HUES64 (cell line): ENCODE measurements around the gene ERC2.

Experiments
- H3K27ac ChIP-seq: 2 replicates; pipeline ENCODE4 v1.7.0; 2013; ENCODE audit warnings: low read depth, low read length, inconsistent platforms
- H3K27me3 ChIP-seq: 2 replicates; pipeline ENCODE4 v1.6.1; 2013; ENCODE audit warnings: mild to moderate bottlenecking, low read length; ENCODE audit not compliant: insufficient read depth
- H3K36me3 ChIP-seq: 2 replicates; pipeline ENCODE4 v1.6.1; 2013; ENCODE audit warnings: mild to moderate bottlenecking, low read length; ENCODE audit not compliant: insufficient read depth
- H3K4me1 ChIP-seq: 2 replicates; pipeline ENCODE4 v1.6.1; 2013; ENCODE audit warnings: mild to moderate bottlenecking, low read length, moderate library complexity; ENCODE audit not compliant: insufficient read depth
- H3K4me3 ChIP-seq: 2 replicates; pipeline ENCODE4 v1.5.1; 2013; ENCODE audit warnings: mild to moderate bottlenecking, low read length, moderate library complexity
- H3K9ac ChIP-seq: 2 replicates; pipeline ENCODE4 v1.6.1; 2013; ENCODE audit warnings: mild to moderate bottlenecking, low read depth, low read length
- H3K9me3 ChIP-seq: 2 replicates; pipeline ENCODE4 v1.6.1; 2013; ENCODE audit warnings: low read depth, low read length; ENCODE audit not compliant: insufficient read depth
- WGBS: fragments of 150-250, 120-280 bp; methylation state at CpG from one replicate; pipeline ENCODE4 v1.1.7; 2013; ENCODE audit warnings: missing lambda C conversion rate; 5-methylcytosine and 5-hydroxymethylcytosine counted together

Gene ERC2

DNA sequence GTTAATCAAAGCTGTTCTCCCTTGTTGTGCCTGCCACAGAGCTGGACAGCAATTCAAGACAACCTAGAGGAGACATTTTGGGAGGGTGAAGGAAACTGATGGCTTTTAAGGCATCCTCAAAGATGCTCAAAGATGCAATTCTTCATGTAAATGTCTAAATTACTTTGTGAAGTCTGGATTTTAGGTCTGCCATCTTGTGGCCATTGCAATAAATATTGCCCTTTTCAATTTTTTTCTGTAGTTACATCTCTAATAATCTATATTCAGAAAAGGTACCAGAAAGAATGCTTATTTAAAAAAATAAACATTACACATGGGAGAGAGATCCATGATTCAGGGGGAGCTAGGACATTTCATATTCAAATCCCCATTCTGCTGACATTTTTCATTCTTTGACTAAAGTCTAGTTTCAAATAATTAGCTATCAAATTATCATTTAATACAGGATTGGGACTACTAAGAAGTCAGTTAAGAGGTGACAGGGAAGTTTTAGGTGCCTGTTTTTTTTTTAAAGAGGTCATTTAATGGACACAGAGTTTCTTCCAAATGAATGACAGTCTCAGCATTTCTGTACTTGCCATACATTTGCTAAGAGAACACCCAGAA lies 721.4 kb downstream of the ERC2 start:
- H3K36me3 ChIP-seq, result no peaks in the 10 kb centered on the region
- H3K9ac ChIP-seq, result no peak overlapping the region
- H3K9me3 ChIP-seq, result no peaks in the 10 kb centered on the region
- H3K27me3 ChIP-seq, result no peaks in the 10 kb centered on the region
- no peak overlapping the region for H3K27ac ChIP-seq
- H3K4me1 ChIP-seq, result no peaks in the 10 kb centered on the region
- H3K4me3 ChIP-seq, result no peak overlapping the region

DNA sequence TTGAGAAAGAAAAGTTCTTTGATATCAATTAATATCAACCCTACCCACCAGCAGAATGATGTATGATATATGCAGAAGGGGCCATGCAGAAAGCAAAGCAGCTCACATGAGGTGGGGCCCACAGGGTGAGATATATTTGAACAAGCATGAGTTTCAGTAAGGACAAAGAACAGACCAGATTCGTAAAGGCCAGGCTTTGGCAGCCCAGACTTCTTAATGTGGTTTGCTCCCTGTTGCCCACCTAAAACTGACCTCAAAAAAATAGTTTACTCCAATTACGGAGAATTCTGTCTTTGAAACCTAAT lies 725.5 kb downstream of the ERC2 start:
- 90% methylated on average over 2 of the region's 2 CpGs for WGBS
- Histone ChIP-seq H3K4me3 (no peak overlapping the region), H3K4me1 (no peaks in the 10 kb centered on the region), H3K27me3 (no peaks in the 10 kb centered on the region), H3K9ac (no peak overlapping the region), H3K36me3 (no peaks in the 10 kb centered on the region), H3K27ac (no peak overlapping the region), H3K9me3 (no peaks in the 10 kb centered on the region)

DNA sequence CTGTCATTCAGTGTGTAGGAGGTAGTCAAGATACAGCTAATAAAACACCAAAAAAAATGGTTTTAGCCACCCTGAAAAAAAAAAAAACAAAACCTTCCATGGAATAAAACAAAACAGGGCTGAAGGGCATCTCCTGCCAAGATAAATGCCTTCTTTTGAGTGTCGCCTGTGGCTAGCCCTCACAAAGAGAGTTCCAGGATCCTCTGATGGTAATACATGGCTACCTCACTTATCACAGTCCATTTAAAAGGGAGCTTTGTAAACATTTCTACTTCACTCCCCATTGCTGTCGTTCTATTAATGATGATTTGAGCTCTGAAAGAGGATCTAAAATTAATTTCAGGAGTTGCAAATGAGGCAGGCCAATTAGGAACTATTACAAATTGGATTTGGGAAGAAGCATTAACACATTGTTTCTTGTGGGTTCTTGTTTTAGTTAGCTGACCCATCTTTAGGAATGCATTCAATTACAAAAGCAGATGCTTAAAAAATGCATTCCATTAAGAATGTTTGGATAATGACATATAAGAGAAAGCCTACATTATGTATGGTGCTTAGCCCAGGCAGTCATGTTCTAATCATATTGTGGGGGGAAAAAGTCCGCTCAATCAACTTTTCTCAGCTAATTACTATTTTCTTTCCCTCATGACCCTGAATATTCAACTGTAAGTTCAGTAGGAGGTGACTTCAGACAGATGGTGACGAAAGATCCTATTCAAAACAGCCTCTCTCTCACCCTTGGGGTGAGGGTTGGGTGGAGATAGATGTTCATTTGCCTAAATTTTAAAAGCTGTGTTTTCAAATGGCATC lies 726.0 kb downstream of the ERC2 start:
- H3K27ac ChIP-seq, result no peak overlapping the region
- no peaks in the 10 kb centered on the region for H3K4me1 ChIP-seq
- no peaks in the 10 kb centered on the region for H3K9me3 ChIP-seq
- H3K4me3 ChIP-seq, result no peak overlapping the region
- no peaks in the 10 kb centered on the region for H3K36me3 ChIP-seq
- H3K9ac ChIP-seq, result no peak overlapping the region
- 82% methylated on average over 2 of the region's 4 CpGs for WGBS
- H3K27me3 ChIP-seq, result no peaks in the 10 kb centered on the region

DNA sequence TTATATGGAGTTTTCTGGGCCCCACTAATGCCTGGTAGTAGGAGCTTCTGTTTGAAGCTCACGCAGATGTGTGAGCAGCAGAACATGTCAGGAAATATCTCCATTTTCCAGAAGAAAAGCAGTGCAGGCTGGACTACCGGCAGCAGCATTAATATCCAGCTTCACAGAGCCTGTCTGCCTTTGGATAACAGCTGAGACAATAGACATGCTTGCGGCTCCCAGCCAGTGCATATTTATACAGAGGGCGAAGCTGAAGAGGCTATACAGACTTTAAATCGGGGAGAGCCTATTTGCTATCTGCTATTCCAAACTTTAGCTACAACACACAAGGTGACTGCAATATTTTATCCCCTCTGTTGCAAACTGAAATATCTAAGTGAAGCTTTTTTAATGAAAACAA lies 731.1 kb downstream of the ERC2 start:
- no peaks in the 10 kb centered on the region for H3K27me3 ChIP-seq
- H3K4me1 ChIP-seq, result no peaks in the 10 kb centered on the region
- H3K9ac ChIP-seq, result no peak overlapping the region
- H3K27ac ChIP-seq, result no peak overlapping the region
- no peak overlapping the region for H3K4me3 ChIP-seq
- WGBS, result 93% methylated on average over 5 of the region's 5 CpGs
- H3K36me3 ChIP-seq, result no peaks in the 10 kb centered on the region
- no peaks in the 10 kb centered on the region for H3K9me3 ChIP-seq

DNA sequence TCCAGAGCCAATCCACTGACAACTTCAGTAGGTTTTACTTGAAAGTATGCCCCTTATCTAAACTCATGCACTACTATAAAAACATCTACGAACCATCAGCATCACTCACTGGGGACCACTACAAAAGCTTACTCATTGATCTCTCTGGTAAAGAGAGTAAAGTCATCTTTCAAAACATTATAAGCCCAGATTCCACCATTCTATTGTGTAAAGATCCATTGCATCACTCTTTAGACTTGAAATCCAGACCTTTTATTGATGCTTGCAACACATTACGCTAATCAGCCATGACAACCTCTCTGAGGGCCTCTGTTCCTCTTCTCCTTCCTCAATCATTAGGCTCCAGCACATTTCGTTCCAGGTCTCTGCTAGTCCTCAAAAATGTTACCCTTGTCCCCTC lies 732.3 kb downstream of the ERC2 start:
- WGBS, result 87% methylated on average over 3 of the region's 3 CpGs
- H3K4me1 ChIP-seq, result no peaks in the 10 kb centered on the region
- no peaks in the 10 kb centered on the region for H3K36me3 ChIP-seq
- no peak overlapping the region for H3K9ac ChIP-seq
- no peak overlapping the region for H3K27ac ChIP-seq
- H3K9me3 ChIP-seq, result no peaks in the 10 kb centered on the region
- no peaks in the 10 kb centered on the region for H3K27me3 ChIP-seq
- no peak overlapping the region for H3K4me3 ChIP-seq

DNA sequence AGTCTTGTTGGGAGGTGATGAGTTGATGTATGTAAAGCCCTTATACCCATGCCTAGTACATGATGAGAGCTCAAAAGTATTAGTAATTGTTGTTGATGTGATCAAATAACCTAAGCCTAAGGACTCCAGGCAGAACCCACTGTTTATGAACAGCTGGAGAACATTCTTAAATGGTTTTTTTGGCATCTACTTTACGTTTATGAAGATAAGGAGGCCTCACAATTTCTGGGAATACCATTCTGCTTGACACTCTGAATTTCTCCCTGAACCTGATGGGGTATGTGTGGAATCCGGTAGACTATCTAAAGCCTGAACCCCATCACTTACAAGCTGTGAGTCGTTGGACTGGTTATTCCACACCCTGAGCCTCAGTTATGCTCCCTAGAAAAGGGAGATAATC lies 736.5 kb downstream of the ERC2 start:
- Histone ChIP-seq H3K27me3 (no peaks in the 10 kb centered on the region), H3K4me1 (no peaks in the 10 kb centered on the region; the same call in 1 of the 2 replicates), H3K36me3 (no peaks in the 10 kb centered on the region), H3K9ac (no peak overlapping the region), H3K4me3 (no peak overlapping the region), H3K9me3 (no peaks in the 10 kb centered on the region), H3K27ac (no peak overlapping the region)
- 86% methylated on average over 3 of the region's 3 CpGs for WGBS

DNA sequence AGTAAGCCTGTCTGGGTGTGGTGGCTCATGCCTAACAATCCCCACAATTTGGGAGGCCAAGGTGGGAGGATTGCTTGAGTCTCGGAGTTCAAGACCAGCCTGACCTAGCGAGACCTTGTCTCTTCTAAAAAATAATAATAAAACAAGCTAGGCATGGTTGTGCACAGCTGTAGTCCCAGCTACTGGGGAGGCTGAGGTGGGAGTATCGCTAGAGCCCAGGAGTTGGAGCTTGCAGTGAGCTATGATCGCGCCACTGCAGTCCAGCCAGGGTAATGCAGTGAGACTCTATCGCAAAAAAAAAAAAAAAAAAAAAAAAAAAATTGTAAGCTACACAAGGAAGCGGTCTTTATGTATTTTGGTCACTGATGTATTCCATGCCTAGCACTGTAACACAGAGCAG lies 738.7 kb downstream of the ERC2 start:
- Histone ChIP-seq H3K27me3 (no peaks in the 10 kb centered on the region), H3K4me1 (peaks cover 5% of the 10 kb centered on the region), H3K9ac (no peak overlapping the region), H3K4me3 (no peak overlapping the region), H3K9me3 (no peaks in the 10 kb centered on the region), H3K36me3 (no peaks in the 10 kb centered on the region), H3K27ac (no peak overlapping the region)
- 99% methylated on average over 4 of the region's 7 CpGs for WGBS

DNA sequence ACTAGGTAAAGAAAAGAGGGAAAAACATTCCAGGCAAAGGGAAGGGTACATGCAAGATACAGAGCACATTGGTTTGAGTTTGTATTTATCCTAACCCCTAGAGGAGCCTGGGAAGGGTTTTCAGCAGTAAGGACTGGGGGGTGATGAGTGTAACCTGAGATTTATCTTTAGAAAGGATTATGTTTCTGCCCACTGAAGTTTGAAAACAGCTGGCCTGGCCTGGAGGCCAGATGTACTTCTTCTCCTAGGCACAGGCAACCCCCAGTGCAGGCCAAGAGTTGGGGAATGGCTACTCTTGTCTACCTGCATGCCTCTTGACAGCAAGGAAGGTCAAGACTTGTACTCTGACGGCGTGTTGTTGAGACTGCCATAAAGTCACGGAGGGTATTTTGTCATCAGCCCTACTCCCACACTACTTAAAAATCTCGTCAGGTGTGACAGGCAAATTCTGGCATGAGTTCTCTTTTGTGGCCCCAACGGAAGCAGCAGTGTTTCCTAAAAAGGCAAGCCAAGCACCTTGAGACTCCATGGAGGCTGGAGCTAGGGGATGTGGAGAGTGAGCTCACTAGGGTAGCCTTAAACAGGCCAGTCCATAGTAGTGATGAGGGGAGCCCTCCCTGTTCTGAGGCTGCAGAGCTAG lies 739.7 kb downstream of the ERC2 start:
- Histone ChIP-seq H3K4me3 (no peak overlapping the region), H3K9ac (no peak overlapping the region), H3K36me3 (no peaks in the 10 kb centered on the region), H3K27me3 (no peaks in the 10 kb centered on the region), H3K27ac (no peak overlapping the region), H3K4me1 (peaks cover 9% of the 10 kb centered on the region), H3K9me3 (no peaks in the 10 kb centered on the region)
- WGBS, result 88% methylated on average over 5 of the region's 5 CpGs

DNA sequence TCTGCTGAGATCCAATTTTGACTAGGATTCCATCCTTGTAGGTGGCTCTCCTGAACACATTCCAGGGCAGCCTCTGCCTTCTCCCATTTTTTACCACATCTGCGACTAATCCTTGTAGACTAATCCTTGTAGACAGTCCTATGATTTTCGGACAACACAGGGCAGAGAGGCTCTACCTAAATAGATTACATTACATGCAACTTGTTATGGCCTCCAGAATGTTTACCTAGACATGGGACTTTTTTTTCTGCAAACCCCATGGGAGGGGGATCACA lies 741.8 kb downstream of the ERC2 start:
- Histone ChIP-seq H3K36me3 (no peaks in the 10 kb centered on the region), H3K4me1 (peaks cover 9% of the 10 kb centered on the region), H3K4me3 (no peak overlapping the region), H3K9me3 (no peaks in the 10 kb centered on the region), H3K27ac (no peak overlapping the region), H3K27me3 (no peaks in the 10 kb centered on the region), H3K9ac (no peak overlapping the region)
- 93% methylated on average over 2 of the region's 2 CpGs for WGBS

DNA sequence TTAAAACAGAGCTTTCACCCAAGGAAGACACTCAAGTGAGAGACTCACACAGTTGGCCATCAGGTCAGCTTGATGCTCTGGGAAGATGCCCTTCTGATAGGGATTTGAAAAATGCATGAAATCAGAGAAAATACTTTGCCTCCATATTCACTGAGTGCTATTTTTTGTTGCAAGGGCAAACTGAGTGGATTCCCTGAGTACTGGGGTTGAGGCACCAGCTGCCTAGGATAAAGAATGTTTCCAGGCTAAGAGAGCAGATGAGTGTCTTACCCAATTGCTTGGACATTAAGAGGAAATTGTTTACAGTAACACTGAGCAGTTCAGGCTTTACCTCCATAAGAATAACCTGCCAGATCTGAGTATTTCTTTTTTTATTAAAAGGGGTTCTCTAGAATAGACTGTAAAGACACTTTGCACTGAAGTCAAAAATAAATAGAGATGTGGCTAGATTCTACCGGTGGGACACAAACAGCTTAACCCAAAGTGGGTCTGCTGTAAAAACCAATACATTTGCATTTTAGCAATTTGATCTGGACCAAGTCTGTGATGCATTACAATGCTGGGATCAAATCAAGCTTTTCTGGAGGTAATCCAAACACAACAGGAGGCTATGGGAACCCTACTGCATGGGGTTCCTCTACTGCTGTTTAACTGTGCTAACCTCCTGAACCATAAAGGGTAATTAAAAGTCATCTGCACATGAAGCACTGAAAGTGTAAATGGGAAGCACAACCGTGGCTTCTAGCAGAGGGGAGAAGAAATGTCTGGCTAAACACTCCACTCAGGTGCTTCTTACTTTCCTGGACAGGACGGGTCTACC lies 742.4 kb downstream of the ERC2 start:
- peaks cover 9% of the 10 kb centered on the region for H3K4me1 ChIP-seq
- no peaks in the 10 kb centered on the region for H3K36me3 ChIP-seq
- 44% methylated on average over 3 of the region's 3 CpGs for whole genome bisulfite sequencing
- H3K27me3 ChIP-seq, result no peaks in the 10 kb centered on the region
- no peak overlapping the region for H3K4me3 ChIP-seq
- H3K27ac ChIP-seq, result no peak overlapping the region
- no peak overlapping the region for H3K9ac ChIP-seq
- H3K9me3 ChIP-seq, result no peaks in the 10 kb centered on the region

DNA sequence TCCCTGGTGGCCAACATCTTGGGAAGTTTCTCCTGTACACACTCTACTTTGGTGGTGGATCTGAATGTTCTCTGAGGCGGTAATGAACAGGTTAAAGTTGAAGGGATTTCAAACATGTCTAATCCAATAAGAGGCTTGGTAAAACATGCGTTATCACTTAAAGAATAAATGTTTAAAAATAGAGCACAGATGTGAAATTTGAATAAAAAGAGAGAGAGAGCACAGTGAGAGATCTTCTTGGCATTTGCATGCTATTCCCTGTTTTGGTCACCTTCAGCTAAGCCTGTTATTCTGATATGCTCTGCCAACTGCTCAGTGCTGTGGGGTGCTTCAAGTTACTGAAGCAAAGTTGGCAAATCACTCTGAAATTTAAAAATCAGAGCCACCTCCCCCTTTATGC lies 743.4 kb downstream of the ERC2 start:
- Histone ChIP-seq H3K4me3 (no peak overlapping the region), H3K36me3 (no peaks in the 10 kb centered on the region), H3K27ac (no peak overlapping the region), H3K4me1 (peaks cover 9% of the 10 kb centered on the region), H3K9ac (no peak overlapping the region), H3K9me3 (no peaks in the 10 kb centered on the region), H3K27me3 (no peaks in the 10 kb centered on the region)
- 81% methylated on average over 1 of the region's 2 CpGs for WGBS
